H9 (cell line): Measurements from ENCODE around the gene VAV2. TPM values are rescaled to one million over a fixed set of nuclear protein-coding genes. Genes with fewer than 3 reads are reported as not detected.

ENCODE experiments used
- DNase-seq: peaks from one replicate; pipeline ENCODE4 v3.0.0-alpha.2; 2017
- H2AFZ ChIP-seq: one replicate; pipeline ENCODE4 v1.6.1; 2013; ENCODE audit warnings: mild to moderate bottlenecking, low read length, control low read depth, moderate library complexity
- H2AK5ac ChIP-seq: 2 replicates; pipeline ENCODE4 v1.6.1; 2013; ENCODE audit warnings: low read length, control low read depth, mixed read lengths; ENCODE audit not compliant: insufficient read length
- H2BK120ac ChIP-seq: one replicate; pipeline ENCODE4 v1.6.1; 2013; ENCODE audit warnings: low read depth, mild to moderate bottlenecking, low read length, control low read depth, inconsistent platforms; ENCODE audit not compliant: poor library complexity, severe bottlenecking
- H2BK12ac ChIP-seq: 2 replicates; pipeline ENCODE4 v1.6.1; 2013; ENCODE audit warnings: low read length, control low read depth, mixed read lengths, low read depth; ENCODE audit not compliant: insufficient read length
- H2BK15ac ChIP-seq: 2 replicates; pipeline ENCODE4 v1.6.1; 2013; ENCODE audit warnings: low read depth, low read length, control low read depth
- H2BK20ac ChIP-seq: one replicate; pipeline ENCODE4 v1.6.1; 2013; ENCODE audit warnings: low read depth, mild to moderate bottlenecking, low read length, control low read depth, inconsistent platforms; ENCODE audit not compliant: poor library complexity, severe bottlenecking
- H2BK5ac ChIP-seq: 2 replicates; pipeline ENCODE4 v1.6.1; 2013; ENCODE audit warnings: low read length, control low read depth, mixed read lengths; ENCODE audit not compliant: insufficient read length
- H3K14ac ChIP-seq: 2 replicates; pipeline ENCODE4 v1.6.1; 2013; ENCODE audit warnings: low read length, control low read depth; ENCODE audit not compliant: insufficient read depth
- H3K18ac ChIP-seq: 2 replicates; pipeline ENCODE4 v1.6.1; 2013; ENCODE audit warnings: low read depth, mild to moderate bottlenecking, mixed read lengths, low read length, control low read depth; ENCODE audit not compliant: insufficient read length
- H3K23ac ChIP-seq: 2 replicates; pipeline ENCODE4 v1.6.1; 2013; ENCODE audit warnings: low read length, control low read depth, mixed read lengths, low read depth; ENCODE audit not compliant: insufficient read length
- H3K23me2 ChIP-seq: 2 replicates; pipeline ENCODE4 v1.6.1; 2013; ENCODE audit warnings: low read depth, mild to moderate bottlenecking, mixed read lengths, low read length, control low read depth; ENCODE audit not compliant: insufficient read length, poor library complexity, severe bottlenecking
- H3K27ac ChIP-seq: 2 replicates; pipeline ENCODE4 v1.5.1; 2013; ENCODE audit warnings: low read length, control low read depth, mixed read lengths, low read depth; ENCODE audit not compliant: insufficient read length
- H3K27me3 ChIP-seq: 2 replicates; pipeline ENCODE4 v1.6.1; 2013; ENCODE audit warnings: low read length, control low read depth, inconsistent platforms; ENCODE audit not compliant: insufficient read depth
- H3K4ac ChIP-seq: 2 replicates; pipeline ENCODE4 v1.6.1; 2013; ENCODE audit warnings: low read depth, mild to moderate bottlenecking, control low read depth, inconsistent platforms, low read length, moderate library complexity
- H3K4me1 ChIP-seq: 2 replicates; pipeline ENCODE4 v1.6.1; 2013; ENCODE audit warnings: low read length, control low read depth, inconsistent platforms; ENCODE audit not compliant: insufficient read depth
- H3K4me2 ChIP-seq: 2 replicates; pipeline ENCODE4 v1.6.1; 2013; ENCODE audit warnings: low read length, control low read depth, mixed read lengths; ENCODE audit not compliant: insufficient read length, insufficient read depth
- H3K56ac ChIP-seq: 2 replicates; pipeline ENCODE4 v1.6.1; 2013; ENCODE audit warnings: low read depth, mild to moderate bottlenecking, mixed read lengths, low read length, control low read depth; ENCODE audit not compliant: insufficient read length
- H3K79me1 ChIP-seq: 2 replicates; pipeline ENCODE4 v1.6.1; 2013; ENCODE audit warnings: low read depth, mild to moderate bottlenecking, moderate library complexity, low read length, control low read depth, inconsistent platforms; ENCODE audit not compliant: insufficient read depth, poor library complexity, severe bottlenecking
- H3K79me2 ChIP-seq: 2 replicates; pipeline ENCODE4 v1.6.1; 2013; ENCODE audit warnings: low read length, control low read depth, inconsistent platforms; ENCODE audit not compliant: insufficient read depth
- H3K9ac ChIP-seq: 2 replicates; pipeline ENCODE4 v1.6.1; 2013; ENCODE audit warnings: low read length, control low read depth, mixed read lengths; ENCODE audit not compliant: insufficient read length; ENCODE audit errors: extremely low read depth
- H3K9me3 ChIP-seq: one replicate; pipeline ENCODE4 v1.6.1; 2013; ENCODE audit warnings: low read depth, low read length, inconsistent platforms; ENCODE audit not compliant: control insufficient read depth
- H3T11ph ChIP-seq: one replicate; pipeline ENCODE4 v1.6.1; 2013; ENCODE audit warnings: mild to moderate bottlenecking, low read length, control low read depth, inconsistent platforms
- H4K20me1 ChIP-seq: one replicate; pipeline ENCODE4 v1.6.1; 2013; ENCODE audit not compliant: control insufficient read depth, insufficient read length, insufficient read depth
- H4K5ac ChIP-seq: 2 replicates; pipeline ENCODE4 v1.6.1; 2013; ENCODE audit warnings: low read depth, mild to moderate bottlenecking, mixed read lengths, low read length, control low read depth; ENCODE audit not compliant: insufficient read length
- H4K8ac ChIP-seq: replicated peaks from 2 replicates; pipeline ENCODE4 v1.6.1; 2013; ENCODE audit warnings: low read length, control low read depth, mixed read lengths, low read depth; ENCODE audit not compliant: insufficient read length
- H4K91ac ChIP-seq: 2 replicates; pipeline ENCODE4 v1.6.1; 2013; ENCODE audit warnings: low read depth, mild to moderate bottlenecking, moderate library complexity, mixed read lengths, low read length, control low read depth; ENCODE audit not compliant: insufficient read length
- H3K27ac Mint-ChIP-seq, 3 experiments: 2 replicates in 2 of 3; 3 replicates in 1 of 3; pipeline ENCODE4 v1.8.0; 2020 to 2021; ENCODE audit warnings: mixed read lengths in 3 of 3, mild to moderate bottlenecking in 1 of 3, moderate library complexity in 1 of 3
- H3K27me3 Mint-ChIP-seq: 2 replicates; pipeline ENCODE4 v1.8.0; 2021; ENCODE audit warnings: low read depth, mild to moderate bottlenecking, moderate library complexity, mixed read lengths
- H3K36me3 Mint-ChIP-seq, 3 experiments: 2 replicates in 2 of 3; 3 replicates in 1 of 3; pipeline ENCODE4 v1.8.0; 2020 to 2021; ENCODE audit warnings: low read depth in 3 of 3, mixed read lengths in 3 of 3; ENCODE audit not compliant: insufficient read depth in 1 of 3
- H3K4me1 Mint-ChIP-seq, 2 experiments: 2 replicates each; pipeline ENCODE4 v1.8.0; 2020; ENCODE audit warnings: mixed read lengths in 2 of 2
- H3K4me3 Mint-ChIP-seq, 2 experiments: 2 replicates in 1 of 2; 3 replicates in 1 of 2; pipeline ENCODE4 v1.8.0; 2020 to 2021; ENCODE audit warnings: mild to moderate bottlenecking in 2 of 2, mixed read lengths in 2 of 2, moderate library complexity in 1 of 2
- H3K9me3 Mint-ChIP-seq, 2 experiments: 2 replicates in 1 of 2; 3 replicates in 1 of 2; pipeline ENCODE4 v1.8.0; 2020; ENCODE audit warnings: mild to moderate bottlenecking in 2 of 2, mixed read lengths in 2 of 2, moderate library complexity in 1 of 2
- CTCF ChIP-seq: fragments of 200-600 bp; sonication (generic); conservative IDR thresholded peaks from 3 replicates; pipeline ENCODE4 v1.8.0; 2021; ENCODE audit warnings: antibody characterized with exemption, mild to moderate bottlenecking
- WGBS: extraction: QIAGEN DNeasy Blood & Tissue Kit; methylation state at CpG from one replicate; pipeline ENCODE4 v1.1.7; 2013; ENCODE audit warnings: missing lambda C conversion rate, low lambda C conversion rate, mixed read lengths; ENCODE audit not compliant: insufficient read length; ENCODE audit errors: extremely low coverage; 5-methylcytosine and 5-hydroxymethylcytosine counted together
- total RNA-seq: library from RNA; stranded (reverse); gene quantifications from 2 replicates; pipeline ENCODE4 v1.2.1, GENCODE V29; 2021

The VAV2 gene
- total RNA-seq, 1 experiment from 2014 or later = 58.7 TPM

GRCh38 chr9:134003237-134003636 lies 11.1 kb upstream of the VAV2 start:
- Histone ChIP-seq H3K9me3 (no peaks in the 10 kb centered on the region), H2BK120ac (no peak overlapping the region), H3K4me1 (no peaks in the 10 kb centered on the region), H2BK5ac (no peak overlapping the region), H4K91ac (no peak overlapping the region), H3K79me1 (no peaks in the 10 kb centered on the region), H3K18ac (no peak overlapping the region), H2BK15ac (no peak overlapping the region), H3K14ac (no peak overlapping the region), H3K9ac (no peak overlapping the region), H4K8ac (no peak overlapping the region), H4K20me1 (no peaks in the 10 kb centered on the region), H3K27ac (no peak overlapping the region), H3K79me2 (no peaks in the 10 kb centered on the region), H4K5ac (no peak overlapping the region), H2BK12ac (no peak overlapping the region), H3K56ac (no peak overlapping the region), H3K4ac (no peak overlapping the region), H3K23ac (no peak overlapping the region), H3T11ph (no peak overlapping the region), H3K4me2 (no peak overlapping the region), H3K27me3 (no peaks in the 10 kb centered on the region), H2BK20ac (no peak overlapping the region), H2AFZ (no peak overlapping the region), H2AK5ac (no peak overlapping the region), H3K23me2 (no peaks in the 10 kb centered on the region)
- DNase-seq = no peak
- peaks cover 3 to 4% of the 10 kb centered on the region in 2 experiments; a peak in 3 of 5 replicates for H3K9me3 Mint-ChIP-seq
- H3K36me3 Mint-ChIP-seq = no peaks in the 10 kb centered on the region
- no CpG with 5 or more reads among the region's 2 CpGs for WGBS
- H3K27ac Mint-ChIP-seq = no peak overlapping the region
- no peaks in the 10 kb centered on the region for H3K4me1 Mint-ChIP-seq
- H3K27me3 Mint-ChIP-seq = peaks cover 11% of the 10 kb centered on the region
- no peak for TF ChIP-seq CTCF
- H3K4me3 Mint-ChIP-seq = no peak overlapping the region
